HG02678 (cell line): ENCODE data around the gene CDR2.
"Not testable (repeated sequence)": the region's sequence is repeated elsewhere in the genome, so short reads cannot be mapped to it uniquely, and the experiment has no call there.

Experiments used
- ATAC-seq: cut with Tn5 transposase; IDR thresholded peaks from one replicate; pipeline ENCODE4 v1.9.1; 2021; ENCODE audit warnings: mild to moderate bottlenecking, moderate library complexity; ENCODE audit not compliant: unreplicated experiment

CDR2 gene

GRCh38 chr16:22353191-22353919 lies 21.1 kb downstream of the CDR2 start:
- no peak for ATAC-seq

- ATAC-seq, result no peak
These were observed 21.7 kb downstream of the CDR2 start for GRCh38 chr16:22352723-22353122.

- ATAC-seq, result no peak
These were observed 22.3 kb downstream of the CDR2 start for GRCh38 chr16:22352140-22352539.

- not testable (repeated sequence) for ATAC-seq
These were observed 23.4 kb downstream of the CDR2 start for GRCh38 chr16:22351017-22351416.

- no peak for ATAC-seq
These were observed 26.1 kb downstream of the CDR2 start for GRCh38 chr16:22348291-22348690.

- no peak for ATAC-seq
These were observed 27.2 kb downstream of the CDR2 start for GRCh38 chr16:22347100-22347820.

- ATAC-seq, result no peak
These were observed 27.9 kb downstream of the CDR2 start for GRCh38 chr16:22346483-22346882.

GRCh38 chr16:22342082-22342481 lies 32.3 kb downstream of the CDR2 start:
- no peak for ATAC-seq

GRCh38 chr16:22340945-22341344 lies 33.5 kb downstream of the CDR2 start:
- no peak for ATAC-seq

- no peak for ATAC-seq
These were observed 36.4 kb downstream of the CDR2 start for GRCh38 chr16:22337849-22338635.

GRCh38 chr16:22337045-22337444 lies 37.4 kb downstream of the CDR2 start:
- no peak for ATAC-seq

- no peak for ATAC-seq
These were observed 37.8 kb downstream of the CDR2 start for GRCh38 chr16:22336581-22336980.

GRCh38 chr16:22335668-22336246 lies 38.7 kb downstream of the CDR2 start:
- ATAC-seq, result no peak

GRCh38 chr16:22333457-22333994 lies 40.9 kb downstream of the CDR2 start:
- ATAC-seq, result no peak

GRCh38 chr16:22330326-22330725 lies 44.1 kb downstream of the CDR2 start:
- no peak for ATAC-seq

GRCh38 chr16:22329199-22329695 lies 45.2 kb downstream of the CDR2 start:
- no peak for ATAC-seq

- no peak for ATAC-seq
These were observed 46.2 kb downstream of the CDR2 start for GRCh38 chr16:22328081-22328725.

- ATAC-seq, result no peak
These were observed 47.0 kb downstream of the CDR2 start for GRCh38 chr16:22327446-22327775.

- no peak for ATAC-seq
These were observed 47.5 kb downstream of the CDR2 start for GRCh38 chr16:22326771-22327445.

GRCh38 chr16:22326369-22326652 lies 48.1 kb downstream of the CDR2 start:
- ATAC-seq, result no peak
